Measurements from ENCODE around the gene SIGLEC1.

DNA sequence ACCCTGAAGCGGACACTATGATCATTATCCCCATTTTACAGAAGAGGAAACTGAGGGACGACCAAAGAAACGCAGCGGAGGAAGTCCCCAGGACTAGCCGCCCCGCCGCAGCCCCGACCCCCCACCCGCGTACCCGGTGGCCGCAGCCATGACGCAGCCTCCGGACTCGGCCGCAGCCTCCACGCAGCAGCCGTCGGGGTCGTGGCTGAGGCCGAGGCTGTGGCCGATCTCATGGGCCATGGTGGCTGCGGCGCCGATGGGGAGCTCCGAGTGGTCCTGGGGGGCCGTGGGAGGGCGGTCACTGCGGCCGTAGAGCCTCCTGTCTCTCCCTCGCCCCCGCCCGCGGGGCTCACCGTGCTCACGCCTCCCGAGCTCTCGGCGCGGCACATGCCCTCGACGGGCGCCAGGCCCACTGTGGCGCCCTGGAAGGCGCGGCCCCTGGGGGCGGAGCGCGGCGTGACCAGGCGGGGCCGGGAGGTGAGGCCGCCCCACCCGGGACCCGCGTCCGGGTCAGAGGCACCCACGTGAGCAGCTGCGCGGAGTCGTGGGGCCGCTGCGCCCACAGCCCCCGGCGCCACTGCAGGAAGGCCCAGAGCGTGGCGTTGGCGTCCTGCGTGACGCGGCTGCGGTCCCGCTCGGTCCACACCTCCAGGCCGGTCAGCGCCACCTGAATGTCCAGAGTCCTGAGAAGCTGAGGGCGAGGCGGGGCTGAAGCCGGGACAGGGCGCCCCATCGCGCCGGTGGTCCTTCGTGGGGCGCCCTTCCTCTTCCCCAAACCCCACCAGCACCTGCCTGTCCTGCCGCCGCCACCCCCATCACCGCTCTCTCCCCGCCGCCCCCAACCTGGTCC is 39.0 kb downstream of the SIGLEC1 start:
- TF ChIP-seq POLR2AphosphoS5 (IDR thresholded peaks at IDR 0.05) (no peak), POLR2A (IDR thresholded peaks at IDR 0.05) (no peak), EP300 (IDR thresholded peaks at IDR 0.05) (no peak)
- TF ChIP-seq, protein P1, sequence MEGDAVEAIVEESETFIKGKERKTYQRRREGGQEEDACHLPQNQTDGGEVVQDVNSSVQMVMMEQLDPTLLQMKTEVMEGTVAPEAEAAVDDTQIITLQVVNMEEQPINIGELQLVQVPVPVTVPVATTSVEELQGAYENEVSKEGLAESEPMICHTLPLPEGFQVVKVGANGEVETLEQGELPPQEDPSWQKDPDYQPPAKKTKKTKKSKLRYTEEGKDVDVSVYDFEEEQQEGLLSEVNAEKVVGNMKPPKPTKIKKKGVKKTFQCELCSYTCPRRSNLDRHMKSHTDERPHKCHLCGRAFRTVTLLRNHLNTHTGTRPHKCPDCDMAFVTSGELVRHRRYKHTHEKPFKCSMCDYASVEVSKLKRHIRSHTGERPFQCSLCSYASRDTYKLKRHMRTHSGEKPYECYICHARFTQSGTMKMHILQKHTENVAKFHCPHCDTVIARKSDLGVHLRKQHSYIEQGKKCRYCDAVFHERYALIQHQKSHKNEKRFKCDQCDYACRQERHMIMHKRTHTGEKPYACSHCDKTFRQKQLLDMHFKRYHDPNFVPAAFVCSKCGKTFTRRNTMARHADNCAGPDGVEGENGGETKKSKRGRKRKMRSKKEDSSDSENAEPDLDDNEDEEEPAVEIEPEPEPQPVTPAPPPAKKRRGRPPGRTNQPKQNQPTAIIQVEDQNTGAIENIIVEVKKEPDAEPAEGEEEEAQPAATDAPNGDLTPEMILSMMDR (IDR thresholded peaks at IDR 0.05), result no peak
